ENCODE results near the gene FARSA. TPM values are rescaled to one million over a fixed set of nuclear protein-coding genes. Genes with fewer than 3 reads are reported as not detected.

FARSA gene
- polyA plus RNA-seq, 1 donor (not counting 4 experiments of a cell fraction or from before 2014, with no cell fraction given) = 30.9 TPM

DNA sequence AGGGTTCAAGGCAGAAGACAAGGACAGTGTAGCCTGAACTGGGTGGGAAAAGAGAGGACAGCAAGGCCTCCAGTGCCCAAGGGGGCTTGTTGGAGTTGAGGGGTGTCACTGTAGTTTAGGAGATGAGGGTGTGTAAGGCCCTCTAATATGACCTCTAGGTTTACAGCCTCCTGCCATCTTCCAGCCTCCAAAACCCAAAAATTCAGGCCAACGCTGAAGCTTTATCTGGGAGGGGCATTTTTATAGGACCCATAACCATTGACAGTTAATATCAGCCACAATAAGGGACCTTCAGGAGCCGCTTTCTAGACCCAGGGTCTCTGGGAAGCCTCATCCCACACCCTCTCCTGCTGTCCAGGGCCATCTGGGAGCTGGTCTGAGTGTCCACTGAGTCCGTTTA, 49.3 kb downstream of the FARSA start:
- Histone ChIP-seq H3K79me2 (ENCODE audit: control insufficient read depth, insufficient read depth, low read length) (no peaks in the 10 kb centered on the region), H3K9me3 (ENCODE audit: control insufficient read depth, low read depth, low read length) (peaks cover 10% of the 10 kb centered on the region), H3K36me3 (ENCODE audit: control insufficient read depth in 2 of 2, extremely low read depth in 1 of 2, insufficient read depth in 2 of 2, low read length in 2 of 2) (no peaks in the 10 kb centered on the region), H3K4me1 (ENCODE audit: control insufficient read depth, extremely low read depth, insufficient read depth, low read length) (peaks cover 6% of the 10 kb centered on the region), H2AFZ (ENCODE audit: control insufficient read depth, low read length) (no peak overlapping the region), H4K20me1 (ENCODE audit: control insufficient read depth, extremely low read depth, insufficient read depth, low read length) (no peaks in the 10 kb centered on the region), H3K9ac (ENCODE audit: control insufficient read depth, extremely low read depth, insufficient read depth, low read length) (no peak overlapping the region), H3K9me1 (ENCODE audit: control insufficient read depth, extremely low read depth, insufficient read depth, low read length) (no peaks in the 10 kb centered on the region), H3K27ac (ENCODE audit: control insufficient read depth, insufficient read depth, low read length) (no peak overlapping the region), H3K27me3 (ENCODE audit: control insufficient read depth, extremely low read depth, insufficient read depth, low read length) (no peaks in the 10 kb centered on the region), H3K4me3 (ENCODE audit: control insufficient read depth in 2 of 3, extremely low read depth in 1 of 3, insufficient read depth in 2 of 3, low read depth in 1 of 3, low read length in 3 of 3) (no peak overlapping the region), H3K4me2 (ENCODE audit: control insufficient read depth, extremely low read depth, insufficient read depth, low read depth, low read length) (no peak overlapping the region)
- TF ChIP-seq, protein P1, sequence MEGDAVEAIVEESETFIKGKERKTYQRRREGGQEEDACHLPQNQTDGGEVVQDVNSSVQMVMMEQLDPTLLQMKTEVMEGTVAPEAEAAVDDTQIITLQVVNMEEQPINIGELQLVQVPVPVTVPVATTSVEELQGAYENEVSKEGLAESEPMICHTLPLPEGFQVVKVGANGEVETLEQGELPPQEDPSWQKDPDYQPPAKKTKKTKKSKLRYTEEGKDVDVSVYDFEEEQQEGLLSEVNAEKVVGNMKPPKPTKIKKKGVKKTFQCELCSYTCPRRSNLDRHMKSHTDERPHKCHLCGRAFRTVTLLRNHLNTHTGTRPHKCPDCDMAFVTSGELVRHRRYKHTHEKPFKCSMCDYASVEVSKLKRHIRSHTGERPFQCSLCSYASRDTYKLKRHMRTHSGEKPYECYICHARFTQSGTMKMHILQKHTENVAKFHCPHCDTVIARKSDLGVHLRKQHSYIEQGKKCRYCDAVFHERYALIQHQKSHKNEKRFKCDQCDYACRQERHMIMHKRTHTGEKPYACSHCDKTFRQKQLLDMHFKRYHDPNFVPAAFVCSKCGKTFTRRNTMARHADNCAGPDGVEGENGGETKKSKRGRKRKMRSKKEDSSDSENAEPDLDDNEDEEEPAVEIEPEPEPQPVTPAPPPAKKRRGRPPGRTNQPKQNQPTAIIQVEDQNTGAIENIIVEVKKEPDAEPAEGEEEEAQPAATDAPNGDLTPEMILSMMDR (optimal IDR thresholded peaks at IDR 0.05 in 1 of 3, IDR thresholded peaks at IDR 0.05 in 1 of 3, conservative IDR thresholded peaks at IDR 0.05 in 1 of 3; ENCODE audit: extremely low read depth in 1 of 3, insufficient read depth in 2 of 3, low read length in 3 of 3) = no peak
- no peak for TF ChIP-seq EZH2 (IDR thresholded peaks at IDR 0.05; ENCODE audit: low read length)
- DNase-seq (ENCODE audit: low read depth, low spot score) (no peak), FAIRE-seq (no peak)
- dilution Hi-C loops (cut with MboI; ENCODE audit: extremely low pct_ligation_motif_present, low sequenced_read_pairs) = no loop called here

DNA sequence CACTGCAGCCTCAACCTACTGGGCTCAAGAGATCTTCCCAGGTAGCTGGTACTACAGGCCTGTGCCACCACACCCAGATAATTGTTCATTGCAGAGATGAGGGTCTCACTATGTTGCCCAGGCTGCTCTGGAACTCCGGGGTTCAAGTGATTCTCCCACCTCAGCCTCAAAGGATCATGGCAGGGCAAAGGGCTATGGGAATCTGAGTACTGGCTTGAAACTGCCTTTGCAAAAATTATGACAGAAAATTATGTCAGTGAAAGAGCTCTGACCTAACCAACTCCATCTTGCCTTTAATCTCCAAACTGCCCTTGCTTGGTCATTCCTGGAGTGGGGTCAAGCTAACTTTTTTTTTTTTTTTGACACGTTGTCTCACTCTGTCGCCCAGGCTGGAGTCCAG, 50.9 kb downstream of the FARSA start:
- no peak for TF ChIP-seq EZH2 (IDR thresholded peaks at IDR 0.05; ENCODE audit: low read length)
- TF ChIP-seq, protein P1 (optimal IDR thresholded peaks at IDR 0.05 in 1 of 3, IDR thresholded peaks at IDR 0.05 in 1 of 3, conservative IDR thresholded peaks at IDR 0.05 in 1 of 3; ENCODE audit: extremely low read depth in 1 of 3, insufficient read depth in 2 of 3, low read length in 3 of 3) = no peak
- dilution Hi-C loops (cut with MboI; ENCODE audit: extremely low pct_ligation_motif_present, low sequenced_read_pairs) = no loop called here
- Histone ChIP-seq H2AFZ (ENCODE audit: control insufficient read depth, low read length) (no peak overlapping the region), H4K20me1 (ENCODE audit: control insufficient read depth, extremely low read depth, insufficient read depth, low read length) (no peaks in the 10 kb centered on the region), H3K4me1 (ENCODE audit: control insufficient read depth, extremely low read depth, insufficient read depth, low read length) (peaks cover 6% of the 10 kb centered on the region), H3K27ac (ENCODE audit: control insufficient read depth, insufficient read depth, low read length) (no peak overlapping the region), H3K9me3 (ENCODE audit: control insufficient read depth, low read depth, low read length) (peaks cover 10% of the 10 kb centered on the region), H3K4me3 (ENCODE audit: control insufficient read depth in 2 of 3, extremely low read depth in 1 of 3, insufficient read depth in 2 of 3, low read depth in 1 of 3, low read length in 3 of 3) (no peak overlapping the region), H3K9ac (ENCODE audit: control insufficient read depth, extremely low read depth, insufficient read depth, low read length) (no peak overlapping the region), H3K36me3 (ENCODE audit: control insufficient read depth in 2 of 2, extremely low read depth in 1 of 2, insufficient read depth in 2 of 2, low read length in 2 of 2) (peaks cover 4 to 5% of the 10 kb centered on the region in 2 experiments), H3K9me1 (ENCODE audit: control insufficient read depth, extremely low read depth, insufficient read depth, low read length) (no peaks in the 10 kb centered on the region), H3K4me2 (ENCODE audit: control insufficient read depth, extremely low read depth, insufficient read depth, low read depth, low read length) (no peak overlapping the region), H3K27me3 (ENCODE audit: control insufficient read depth, extremely low read depth, insufficient read depth, low read length) (no peaks in the 10 kb centered on the region), H3K79me2 (ENCODE audit: control insufficient read depth, insufficient read depth, low read length) (no peaks in the 10 kb centered on the region)
- FAIRE-seq (no peak), DNase-seq (ENCODE audit: low read depth, low spot score) (no peak)
